MCF 10A (cell line): ENCODE data around the gene NLRP5. TPM values are rescaled to one million over a fixed set of nuclear protein-coding genes. Genes with fewer than 3 reads are reported as not detected.
"Not testable (repeated sequence)": the region's sequence is repeated elsewhere in the genome, so short reads cannot be mapped to it uniquely, and the experiment has no call there.

Experiments
- BruUV-seq: library from RNA; stranded (reverse); fragments of 400-500 nt; replicated peaks from 2 replicates; lab custom pipeline; 2021; lab: Mats Ljungman, UMichigan
- CTCF ChIA-PET: fragments of 300-600 bp; sonication (Branson Sonifier 250); formaldehyde crosslinking; extraction: SDS; loops from one replicate; lab custom pipeline; 2021; ENCODE audit warnings: antibody characterized with exemption, inconsistent platforms; lab: Yijun Ruan, JAX
- POLR2A ChIA-PET: fragments of 300-600, 350-650 bp; sonication (Branson Sonifier 250); formaldehyde crosslinking; extraction: SDS; loops from one replicate; lab custom pipeline; 2020; ENCODE audit warnings: antibody characterized with exemption, inconsistent platforms; lab: Yijun Ruan, JAX
- DNase-seq: peaks from one replicate; pipeline ENCODE4 v3.0.0-alpha.2; 2018; ENCODE audit not compliant: unreplicated experiment
- H3K27ac Mint-ChIP-seq: one replicate; pipeline ENCODE4 v1.8.0; 2022; ENCODE audit warnings: mild to moderate bottlenecking, low read depth, mixed read lengths; ENCODE audit not compliant: unreplicated experiment
- H3K27me3 Mint-ChIP-seq: one replicate; pipeline ENCODE4 v1.8.0; 2022; ENCODE audit warnings: mixed read lengths; ENCODE audit not compliant: insufficient read depth, unreplicated experiment
- H3K36me3 Mint-ChIP-seq: one replicate; pipeline ENCODE4 v1.8.0; 2022; ENCODE audit warnings: mild to moderate bottlenecking, moderate library complexity, mixed read lengths; ENCODE audit not compliant: insufficient read depth, unreplicated experiment
- H3K4me1 Mint-ChIP-seq: one replicate; pipeline ENCODE4 v1.8.0; 2022; ENCODE audit warnings: mixed read lengths; ENCODE audit not compliant: insufficient read depth, unreplicated experiment
- H3K4me3 Mint-ChIP-seq: one replicate; pipeline ENCODE4 v1.8.0; 2022; ENCODE audit warnings: mild to moderate bottlenecking, moderate library complexity, mixed read lengths; ENCODE audit not compliant: unreplicated experiment
- H3K9me3 Mint-ChIP-seq: one replicate; pipeline ENCODE4 v1.8.0; 2022; ENCODE audit warnings: mixed read lengths; ENCODE audit not compliant: unreplicated experiment
- CTCF ChIP-seq: fragments of 200-600 bp; IDR thresholded peaks from one replicate; pipeline ENCODE4 v1.8.0; 2022; ENCODE audit warnings: antibody characterized with exemption, mild to moderate bottlenecking; ENCODE audit not compliant: unreplicated experiment
- intact Hi-C: fragments of 100-400 bp; cut with micrococcal nuclease; formaldehyde crosslinking; loops from 2 replicates; pipeline ENCODE4 v1.14.1; 2022
- total RNA-seq: library from RNA; stranded (reverse); gene quantifications from 2 replicates; pipeline ENCODE4 v1.2.3, GENCODE V29; 2022

NLRP5 gene
- total RNA-seq, 1 experiment from 2014 or later = not detected

GRCh38 chr19:56097776-56098175 lies 111.2 kb downstream of the NLRP5 start:
- no peak for DNase-seq
- POLR2A ChIA-PET = no interaction called here
- H3K4me3 Mint-ChIP-seq = no peak overlapping the region

GRCh38 chr19:56098237-56098636 lies 111.7 kb downstream of the NLRP5 start:
- H3K4me3 Mint-ChIP-seq, H3K9me3 Mint-ChIP-seq, H3K27ac Mint-ChIP-seq, BruUV-seq, H3K4me1 Mint-ChIP-seq, DNase-seq, POLR2A ChIA-PET, H3K27me3 Mint-ChIP-seq: not testable (repeated sequence)
- intact Hi-C loops = loop anchor here (10.0 kb wide), 1 partner anchor 217 kb away; the partner anchor contains the start of gene ZSCAN5A
- H3K36me3 Mint-ChIP-seq = peaks cover 48% of the 10 kb centered on the region
- CTCF ChIA-PET = interaction anchor here (1.4 kb wide), 1 partner anchor 155 kb away, joined by 4 read pairs; no protein-coding TSS in a partner anchor

More at GRCh38 chr19:56097776-56098175, 111.2 kb downstream of the NLRP5 start:
- Mint-ChIP-seq H3K9me3 (peaks cover 7% of the 10 kb centered on the region), H3K4me1 (peaks cover 4% of the 10 kb centered on the region), H3K36me3 (peaks cover 49% of the 10 kb centered on the region), H3K27ac (no peak overlapping the region), H3K27me3 (no peaks in the 10 kb centered on the region)
- intact Hi-C loops = loop anchor here (10.0 kb wide), 1 partner anchor 217 kb away; the partner anchor contains the start of gene ZSCAN5A
- CTCF ChIA-PET = no interaction called here
- no TSS peak for BruUV-seq
- TF ChIP-seq CTCF = no peak

- no TSS peak for BruUV-seq
- Mint-ChIP-seq H3K4me1 (no peaks in the 10 kb centered on the region), H3K9me3 (no peaks in the 10 kb centered on the region), H3K4me3 (no peak overlapping the region), H3K27me3 (no peaks in the 10 kb centered on the region), H3K36me3 (peaks cover 45% of the 10 kb centered on the region), H3K27ac (no peak overlapping the region)
- ChIA-PET CTCF (interaction anchor here (1.4 kb wide), 1 partner anchor 154 kb away, joined by 4 read pairs; no protein-coding TSS in a partner anchor), POLR2A (interaction anchor here (0.7 kb wide), 1 partner anchor 412 kb away, joined by 3 read pairs; no protein-coding TSS in a partner anchor)
- no peak for TF ChIP-seq CTCF
- no peak for DNase-seq
- intact Hi-C loops = loop anchor here (10.0 kb wide), 1 partner anchor 216 kb away; the partner anchor contains the start of gene ZSCAN5A
Observed at GRCh38 chr19:56098731-56099568, 112.4 kb downstream of the NLRP5 start.

- Mint-ChIP-seq H3K27ac (no peak overlapping the region), H3K4me1 (no peaks in the 10 kb centered on the region), H3K27me3 (no peaks in the 10 kb centered on the region), H3K4me3 (no peak overlapping the region), H3K36me3 (peaks cover 36% of the 10 kb centered on the region), H3K9me3 (no peaks in the 10 kb centered on the region)
- BruUV-seq = no TSS peak
- CTCF ChIA-PET = interaction anchor here (0.6 to 1.4 kb wide), 2 partner anchors 153 to 1266 kb away, joined by 3 to 4 read pairs; no protein-coding TSS in a partner anchor
- intact Hi-C loops = loop anchor here (10.0 kb wide), 1 partner anchor 215 kb away; the partner anchor contains the start of gene ZSCAN5A
- TF ChIP-seq CTCF = no peak
- DNase-seq = no peak
- POLR2A ChIA-PET = interaction anchor here (0.7 kb wide), 1 partner anchor 411 kb away, joined by 3 read pairs; no protein-coding TSS in a partner anchor
Observed at GRCh38 chr19:56099638-56100539, 113.3 kb downstream of the NLRP5 start.
